Muscle of arm (tissue), 14 donors: ENCODE measurements around the gene RBFOX1. TPM values are rescaled to one million over a fixed set of nuclear protein-coding genes. Genes with fewer than 3 reads are reported as not detected.

Experiments used
- DNase-seq: peaks from one replicate; pipeline ENCODE4 v3.0.0-alpha.2; 2013
- long read RNA-seq, 11 donors: transcript quantifications; one replicate each; lab custom pipeline, GENCODE V29; 2026
- polyA plus RNA-seq, 12 donors: library from polyadenylated mRNA; unstranded; fragments of 120-200 nt; gene quantifications; one replicate each; pipeline ENCODE4 v1.2.1, GENCODE V29; 2013; ENCODE audit not compliant: insufficient read length in 12 of 12

Gene RBFOX1
- polyA plus RNA-seq: 10 to 100 TPM in 11 of 12 donors, not detected in 1; 30.4 to 81.1 (median 58.0) TPM
- long read RNA-seq, donor 1: 0 reads
- long read RNA-seq, donor 2, partial matches to known transcripts: 0 of 6 reads
- long read RNA-seq, donor 2, other reads (novel, unspliced or antisense): 0 of 6 reads
- long read RNA-seq, donor 3, partial matches to known transcripts: 28 of 31 reads
- long read RNA-seq, donor 3, other reads (novel, unspliced or antisense): 0 of 31 reads
- long read RNA-seq, donor 4, partial matches to known transcripts: 0 of 4 reads
- long read RNA-seq, donor 4, other reads (novel, unspliced or antisense): 0 of 4 reads
- long read RNA-seq, donor 5, transcript RBFOX1-203 (14 exons, 3,321 nt): major isoform, 6 of 12 reads
- long read RNA-seq, donor 5, partial matches to known transcripts: 0 of 12 reads
- long read RNA-seq, donor 5, other reads (novel, unspliced or antisense): 5 of 12 reads
- long read RNA-seq, donor 6, full-length matches to known transcripts: 6 of 14 reads
- long read RNA-seq, donor 6, partial matches to known transcripts: 8 of 14 reads
- long read RNA-seq, donor 6, other reads (novel, unspliced or antisense): 0 of 14 reads
- long read RNA-seq, donor 7: 0 reads
- long read RNA-seq, donor 8, partial matches to known transcripts: 0 of 5 reads
- long read RNA-seq, donor 8, other reads (novel, unspliced or antisense): 0 of 5 reads
- long read RNA-seq, donor 9, partial matches to known transcripts: 0 of 2 reads
- long read RNA-seq, donor 9, other reads (novel, unspliced or antisense): 0 of 2 reads
- long read RNA-seq, donor 10, transcript RBFOX1-201 (13 exons, 3,268 nt): major isoform, 6 of 11 reads
- long read RNA-seq, donor 10, partial matches to known transcripts: 0 of 11 reads
- long read RNA-seq, donor 10, other reads (novel, unspliced or antisense): 0 of 11 reads
- long read RNA-seq, donor 11, transcript RBFOX1-203 (14 exons, 3,321 nt): major isoform, 5 of 7 reads
- long read RNA-seq, donor 11, partial matches to known transcripts: 0 of 7 reads
- long read RNA-seq, donor 11, other reads (novel, unspliced or antisense): 0 of 7 reads

GRCh38 chr16:7332611-7333010 lies at the start of gene RBFOX1:
RBFOX1 (plus strand) TSS chr16:7332845.
- no peak for DNase-seq

DNA sequence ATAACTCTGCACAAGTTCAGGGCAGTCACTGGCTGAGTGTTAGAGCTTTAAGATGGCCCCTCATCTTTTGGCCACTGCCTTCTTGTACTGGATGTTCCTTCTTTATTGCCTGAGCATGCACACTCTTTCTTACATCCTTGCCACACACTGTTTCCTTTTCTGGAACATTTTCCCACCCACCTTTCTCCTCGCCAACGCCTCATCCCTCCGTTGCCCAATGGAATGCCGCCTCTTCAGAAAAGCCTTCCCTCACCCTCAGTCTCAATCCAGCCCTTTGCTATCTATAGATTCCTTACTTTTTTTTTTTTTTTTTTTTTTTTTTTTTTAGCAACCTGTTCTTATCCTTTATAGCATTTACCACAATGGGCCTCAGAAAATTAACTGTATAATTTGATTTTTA lies 47.9 kb upstream of the RBFOX1 start:
- no peak for DNase-seq

GRCh38 chr16:7285520-7285919 lies 47.1 kb upstream of the RBFOX1 start:
- DNase-seq: no peak

GRCh38 chr16:7289299-7289698 lies 43.3 kb upstream of the RBFOX1 start:
- DNase-seq: no peak

DNA sequence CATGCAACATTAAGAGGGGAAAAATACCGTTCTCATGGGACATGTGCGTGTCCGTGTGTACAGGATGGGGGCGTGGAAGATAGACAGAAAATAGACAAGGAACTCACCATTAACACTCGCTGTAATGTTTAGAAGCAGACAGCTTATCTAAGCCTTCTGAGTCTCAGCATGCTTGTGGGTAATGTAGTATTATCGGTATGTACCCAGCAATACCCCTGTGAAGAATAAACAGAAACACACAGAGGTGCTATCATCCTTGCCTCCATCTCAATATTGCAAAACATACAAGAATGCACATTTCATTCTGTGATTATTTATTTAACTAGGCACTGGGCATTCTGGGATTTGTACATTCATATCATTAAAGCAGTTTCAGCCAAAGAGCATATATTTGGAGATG lies 42.0 kb upstream of the RBFOX1 start:
- DNase-seq: no peak

- DNase-seq: no peak
Observed at GRCh38 chr16:7294020-7294419, 38.6 kb upstream of the RBFOX1 start.

DNA sequence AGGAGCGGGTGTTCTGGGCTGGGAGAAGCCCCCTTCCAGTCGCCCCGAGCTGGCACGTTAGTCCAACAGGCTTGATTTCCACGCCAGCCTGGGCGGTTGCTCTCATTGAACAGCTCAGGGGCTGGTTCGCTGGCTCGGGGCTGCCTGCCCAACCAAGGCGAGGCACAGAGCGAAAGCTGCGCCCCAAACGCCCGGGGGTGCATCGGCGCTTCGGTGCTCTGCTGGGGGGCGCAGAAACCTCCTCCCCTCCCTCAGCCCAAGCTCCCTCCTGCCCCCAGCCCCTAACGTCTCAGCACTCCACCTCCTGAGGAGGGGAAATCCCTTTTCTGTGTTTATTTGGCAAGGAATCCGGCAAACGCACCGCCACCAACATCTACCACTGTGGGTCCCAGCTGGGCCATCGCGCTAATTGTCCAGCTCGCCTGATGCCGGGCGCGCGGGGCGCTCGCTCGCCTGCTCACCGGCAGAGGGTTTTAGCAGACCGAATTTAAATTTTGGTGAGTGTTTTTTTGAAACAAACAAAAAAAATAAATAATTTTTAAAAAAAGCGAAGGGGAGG lies 29.5 kb upstream of the RBFOX1 start:
- no peak for DNase-seq

DNA sequence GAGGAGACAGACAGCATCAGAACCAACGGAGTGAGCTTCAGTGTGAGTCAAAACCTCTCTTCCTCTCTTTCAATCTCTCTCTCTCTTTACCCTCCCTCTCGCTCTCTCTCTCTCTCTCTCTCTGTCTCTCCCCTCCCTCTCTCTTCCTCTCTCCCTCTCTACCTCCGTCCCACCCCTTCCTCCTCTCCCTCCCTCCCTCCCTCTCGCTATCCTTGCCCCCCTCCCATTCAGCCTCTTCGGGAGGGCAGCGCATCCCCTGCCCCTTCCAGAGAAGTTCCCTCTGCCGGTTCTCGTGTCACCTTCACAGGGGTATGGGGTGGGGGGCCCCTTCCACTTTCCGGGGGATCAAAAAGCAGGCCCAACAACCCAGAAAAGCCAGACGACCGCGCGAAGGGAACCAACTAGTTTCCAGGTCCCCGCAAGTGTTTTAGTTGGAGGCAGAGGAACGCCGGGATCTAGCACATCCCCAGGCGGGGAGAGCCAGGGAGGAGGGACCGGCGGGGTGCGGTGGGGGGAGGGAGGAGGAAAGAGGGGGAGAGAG lies 28.9 kb upstream of the RBFOX1 start:
- no peak for DNase-seq

GRCh38 chr16:7304279-7304678 lies 28.4 kb upstream of the RBFOX1 start:
- DNase-seq: no peak

DNA sequence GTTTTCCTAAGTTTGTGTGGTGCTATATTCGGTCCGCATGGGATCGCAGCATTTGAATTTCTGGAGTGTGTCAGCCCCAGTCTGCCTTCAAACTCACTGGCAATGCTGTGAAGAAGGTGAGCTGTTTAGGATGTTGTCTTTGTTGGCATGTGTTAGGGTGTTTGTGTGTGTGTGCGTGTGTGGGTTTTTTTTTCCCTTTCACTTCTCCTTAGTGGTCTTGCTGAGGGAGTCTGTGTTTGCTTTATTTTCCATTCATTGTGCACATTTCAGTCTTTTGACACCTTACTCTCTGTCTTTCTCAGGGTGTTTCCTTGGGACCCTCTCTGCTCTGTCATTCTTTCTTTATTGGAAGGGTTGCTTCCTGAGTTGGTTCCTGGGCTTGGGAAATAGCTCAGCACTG lies 27.7 kb upstream of the RBFOX1 start:
- DNase-seq: no peak

GRCh38 chr16:7313170-7313569 lies 19.5 kb upstream of the RBFOX1 start:
- no peak for DNase-seq

DNA sequence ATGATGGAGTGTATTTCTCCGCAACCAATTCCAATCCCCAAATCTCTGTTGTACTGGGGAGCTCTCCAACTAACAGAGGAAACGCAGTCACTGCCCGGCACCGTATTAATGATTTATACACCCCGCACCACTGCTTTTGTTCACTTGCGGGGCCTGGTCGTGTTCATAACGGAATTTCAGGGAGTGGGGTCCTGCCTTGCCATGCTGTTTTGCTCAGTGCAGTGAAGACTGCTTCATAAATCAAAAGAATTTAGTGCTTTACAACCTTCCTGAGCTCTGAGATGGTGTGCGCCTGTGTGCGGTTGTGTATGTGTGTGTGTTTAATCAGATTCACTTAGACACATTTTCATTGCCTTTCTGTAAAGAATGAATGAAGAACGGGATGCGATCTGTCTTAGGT lies 18.5 kb upstream of the RBFOX1 start:
- DNase-seq: no peak

DNA sequence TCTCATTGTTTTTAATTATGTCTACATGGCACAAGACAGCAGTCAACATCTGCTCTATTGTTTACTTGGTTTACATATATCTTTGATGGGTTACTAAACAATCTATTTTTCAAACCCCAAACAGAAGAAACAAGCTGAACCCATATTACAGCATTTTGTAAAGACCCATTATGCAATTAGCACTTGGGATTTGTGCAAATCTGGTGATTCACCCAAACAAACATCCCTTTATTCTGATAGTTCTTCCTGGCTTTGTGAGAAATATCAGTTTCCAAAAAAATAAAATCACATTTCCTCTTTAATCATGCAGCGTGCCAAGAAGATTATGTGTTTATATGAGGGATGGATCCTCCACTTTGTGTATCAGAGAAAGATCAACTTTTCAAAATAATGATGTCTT lies 16.8 kb upstream of the RBFOX1 start:
- DNase-seq: no peak

DNA sequence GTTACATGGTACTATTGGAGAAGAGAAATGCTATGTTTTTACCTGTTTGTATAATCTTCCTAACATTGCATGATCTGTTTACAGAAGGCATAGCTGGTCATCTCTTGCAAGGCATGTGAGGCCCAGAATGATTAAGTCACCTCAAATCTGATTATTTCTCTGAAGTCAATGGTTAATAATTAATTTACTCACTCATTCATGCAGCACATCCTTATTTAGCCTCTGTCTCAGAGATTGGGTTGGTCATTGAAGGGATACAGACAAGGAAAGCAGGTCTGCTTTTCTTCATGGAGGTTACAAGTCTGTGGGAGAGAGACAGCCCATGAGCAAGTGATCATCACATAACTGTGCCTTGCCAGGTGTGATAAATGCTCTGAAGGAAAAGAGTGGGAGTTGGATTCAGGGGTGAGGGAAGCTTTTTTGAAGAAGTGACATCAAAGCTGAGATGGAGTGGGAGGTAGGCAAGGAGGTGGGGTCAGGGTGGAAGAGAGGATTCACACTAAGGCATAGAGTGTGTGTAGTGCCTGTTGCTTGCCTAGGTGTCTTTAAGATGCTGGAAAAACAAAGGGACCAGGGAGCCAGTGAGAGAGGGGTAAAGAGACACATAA lies 16.3 kb upstream of the RBFOX1 start:
- no peak for DNase-seq

DNA sequence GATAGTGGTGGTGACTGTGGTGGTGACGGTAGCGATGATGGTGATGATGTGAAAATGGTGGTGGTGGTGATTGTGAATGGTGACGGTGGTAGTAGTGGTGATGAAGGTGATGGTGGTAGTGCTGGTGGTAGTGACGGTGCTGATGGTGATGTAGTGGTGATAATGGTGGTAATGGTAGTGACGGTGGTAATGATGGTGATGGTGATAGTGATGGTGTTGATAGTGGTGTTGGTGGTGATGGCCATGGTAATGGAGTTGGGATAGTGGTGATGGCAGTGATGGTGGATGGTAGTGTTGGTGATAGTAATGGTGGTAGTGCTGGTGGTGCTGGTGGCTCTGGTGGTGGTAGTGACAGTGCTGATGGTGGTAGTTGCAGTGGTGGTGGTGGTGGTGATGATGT lies 14.7 kb upstream of the RBFOX1 start:
- DNase-seq: no peak

DNA sequence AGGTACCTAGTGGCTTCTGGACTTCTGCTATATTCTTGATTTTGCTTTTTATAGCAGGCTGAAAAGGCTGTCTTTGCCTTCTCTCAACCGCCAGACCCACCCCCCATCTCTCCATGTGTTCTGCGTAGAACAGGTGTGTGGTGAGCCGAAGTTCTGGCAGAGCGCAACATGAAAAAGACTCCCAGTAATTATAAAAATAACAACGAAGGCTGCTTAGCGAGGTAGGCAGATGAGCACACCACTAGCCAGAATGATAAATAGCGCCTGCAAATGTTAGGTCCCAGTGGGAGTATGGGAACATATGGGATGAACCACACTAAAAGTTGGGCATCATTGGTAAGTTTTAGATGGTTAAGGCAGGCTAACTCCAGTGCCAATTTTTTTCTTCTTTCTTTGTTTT lies 14.0 kb upstream of the RBFOX1 start:
- DNase-seq: no peak

GRCh38 chr16:7319514-7319913 lies 13.1 kb upstream of the RBFOX1 start:
- no peak for DNase-seq

GRCh38 chr16:7321661-7322060 lies 11.0 kb upstream of the RBFOX1 start:
- DNase-seq: no peak

DNA sequence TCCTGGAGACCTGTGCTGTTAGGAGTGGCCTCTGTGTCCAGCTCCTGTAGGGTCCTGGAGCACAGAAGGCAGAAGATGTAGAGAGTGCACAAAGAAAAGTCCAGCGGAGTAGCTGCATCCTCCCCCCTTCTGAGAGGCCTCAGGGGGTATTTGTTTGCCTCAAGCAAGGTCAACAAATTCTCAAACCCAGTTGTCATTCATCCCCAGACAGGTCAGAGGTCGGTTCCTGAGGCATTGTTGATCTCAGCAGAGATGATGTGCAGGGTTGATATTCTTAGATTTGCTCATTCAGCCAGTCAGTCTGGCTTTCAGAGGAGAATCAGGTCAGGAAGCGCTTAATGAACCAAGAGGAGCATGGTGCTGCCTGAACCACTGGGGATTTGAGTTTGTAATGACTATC lies 8.3 kb upstream of the RBFOX1 start:
- no peak for DNase-seq

DNA sequence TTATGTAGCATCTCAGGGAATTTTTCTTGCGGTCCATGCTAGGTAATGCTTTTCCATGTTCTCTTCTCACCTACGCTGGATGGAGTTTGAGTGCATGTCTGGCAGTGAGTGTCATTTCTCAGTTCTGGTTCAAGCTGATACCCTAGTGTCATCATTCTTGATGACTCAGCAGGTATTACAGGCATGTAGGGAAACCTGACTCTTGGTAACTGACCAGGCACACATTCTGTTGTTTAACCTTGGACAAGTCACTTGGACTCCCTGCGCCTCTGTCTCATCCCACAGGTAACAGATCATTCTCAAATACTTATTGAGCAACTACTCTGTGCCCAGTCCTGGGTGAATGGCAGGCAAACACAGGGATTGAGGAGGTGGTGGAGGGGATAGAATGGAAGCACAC lies 6.8 kb upstream of the RBFOX1 start:
- no peak for DNase-seq

- no peak for DNase-seq
Observed at GRCh38 chr16:7330709-7331108, 1.9 kb upstream of the RBFOX1 start.

- DNase-seq: no peak
Observed at GRCh38 chr16:7331997-7332396, 648 bp upstream of the RBFOX1 start.
